NK-92 (cell line): Measurements from ENCODE around the gene LMNA.
"Not testable (repeated sequence)": the region's sequence is repeated elsewhere in the genome, so short reads cannot be mapped to it uniquely, and the experiment has no call there.

Source experiments
- DNase-seq: peaks from one replicate; lab custom pipeline; 2025; ENCODE audit not compliant: unreplicated experiment; lab: John Stamatoyannopoulos, UW

LMNA gene

DNA sequence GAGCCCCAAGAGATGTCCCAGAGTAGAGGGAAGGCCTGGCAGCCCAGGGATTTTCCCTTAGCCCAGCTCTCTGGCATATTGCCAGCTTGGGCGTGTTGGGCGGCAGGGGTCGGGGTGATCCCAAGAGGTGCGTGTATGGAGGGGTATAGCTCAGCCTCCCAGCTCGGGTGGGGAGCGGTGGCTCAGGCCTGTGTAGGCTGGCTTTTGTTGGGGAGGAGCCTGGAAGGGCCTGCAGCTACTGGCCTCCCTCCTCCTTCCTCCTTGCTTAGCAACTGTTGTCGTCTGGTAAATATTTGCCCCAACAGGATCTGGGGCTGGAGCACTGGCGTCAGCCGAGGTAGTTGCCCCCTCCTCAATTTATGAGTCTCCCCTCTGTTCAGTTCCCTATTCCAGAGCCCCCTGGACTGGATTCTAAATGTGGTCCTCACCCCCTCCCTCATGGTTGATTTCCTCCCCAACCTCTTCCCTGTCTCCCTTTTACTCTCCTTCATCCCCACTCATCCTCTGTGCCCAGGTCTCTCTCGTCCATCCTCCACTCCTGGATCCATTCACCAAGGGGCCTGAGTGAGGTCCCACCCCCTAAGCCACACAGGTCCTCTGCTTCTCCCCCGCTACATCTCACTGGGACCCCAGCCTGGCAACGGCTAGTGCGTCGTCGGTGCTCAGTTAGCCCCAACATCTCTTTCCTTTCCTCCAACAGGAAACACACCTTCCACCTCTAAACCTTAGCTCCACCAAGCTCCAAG lies 10.3 kb upstream of the LMNA start:
- no peak for DNase-seq

DNA sequence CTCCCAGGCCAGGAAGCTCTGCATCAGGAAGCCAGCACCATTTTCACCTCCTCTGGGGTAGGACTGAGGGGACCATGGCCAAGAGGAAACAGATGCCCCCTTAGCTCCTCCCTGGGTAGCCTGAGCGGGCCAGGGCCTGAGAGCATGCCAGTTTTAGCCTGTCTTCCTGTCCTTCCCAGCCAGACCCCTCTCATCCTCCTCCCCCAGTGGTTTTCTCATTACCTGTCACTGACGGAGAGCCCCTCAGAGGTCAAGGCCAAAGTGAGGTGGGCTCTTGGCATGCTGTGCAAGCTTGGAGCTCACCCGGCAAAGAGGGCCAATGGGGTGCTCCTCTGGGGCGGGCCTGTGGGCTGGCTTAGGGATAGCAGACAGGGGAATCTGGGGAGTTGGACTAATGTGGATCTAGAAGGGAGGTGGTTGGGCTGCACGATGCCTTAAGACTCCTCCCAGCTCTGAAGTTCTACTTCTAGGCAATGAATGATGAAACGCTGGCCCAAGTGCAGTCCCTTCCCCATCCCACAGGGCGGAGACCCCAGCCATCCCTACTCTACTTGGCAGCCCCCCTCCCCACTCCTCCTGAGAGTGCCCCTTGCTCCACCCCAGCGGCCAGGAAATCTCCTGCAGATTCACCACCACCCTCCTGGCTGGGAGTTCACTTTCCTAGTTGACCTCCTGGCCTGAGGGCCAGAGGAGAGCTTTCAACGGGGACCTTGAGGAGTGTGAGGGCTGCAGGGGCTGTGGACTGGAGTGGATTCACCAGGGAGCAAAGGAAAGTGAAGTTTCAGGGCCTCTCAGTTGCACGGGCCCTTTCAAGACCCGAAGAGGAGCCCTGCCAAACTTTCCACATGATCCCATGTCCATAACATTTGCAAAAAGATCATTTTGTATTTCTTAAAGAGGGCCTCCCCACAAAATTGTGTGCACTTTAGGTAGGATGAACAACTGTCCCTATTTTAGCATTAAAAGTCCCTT lies 9.4 kb upstream of the LMNA start:
- no peak for DNase-seq

DNA sequence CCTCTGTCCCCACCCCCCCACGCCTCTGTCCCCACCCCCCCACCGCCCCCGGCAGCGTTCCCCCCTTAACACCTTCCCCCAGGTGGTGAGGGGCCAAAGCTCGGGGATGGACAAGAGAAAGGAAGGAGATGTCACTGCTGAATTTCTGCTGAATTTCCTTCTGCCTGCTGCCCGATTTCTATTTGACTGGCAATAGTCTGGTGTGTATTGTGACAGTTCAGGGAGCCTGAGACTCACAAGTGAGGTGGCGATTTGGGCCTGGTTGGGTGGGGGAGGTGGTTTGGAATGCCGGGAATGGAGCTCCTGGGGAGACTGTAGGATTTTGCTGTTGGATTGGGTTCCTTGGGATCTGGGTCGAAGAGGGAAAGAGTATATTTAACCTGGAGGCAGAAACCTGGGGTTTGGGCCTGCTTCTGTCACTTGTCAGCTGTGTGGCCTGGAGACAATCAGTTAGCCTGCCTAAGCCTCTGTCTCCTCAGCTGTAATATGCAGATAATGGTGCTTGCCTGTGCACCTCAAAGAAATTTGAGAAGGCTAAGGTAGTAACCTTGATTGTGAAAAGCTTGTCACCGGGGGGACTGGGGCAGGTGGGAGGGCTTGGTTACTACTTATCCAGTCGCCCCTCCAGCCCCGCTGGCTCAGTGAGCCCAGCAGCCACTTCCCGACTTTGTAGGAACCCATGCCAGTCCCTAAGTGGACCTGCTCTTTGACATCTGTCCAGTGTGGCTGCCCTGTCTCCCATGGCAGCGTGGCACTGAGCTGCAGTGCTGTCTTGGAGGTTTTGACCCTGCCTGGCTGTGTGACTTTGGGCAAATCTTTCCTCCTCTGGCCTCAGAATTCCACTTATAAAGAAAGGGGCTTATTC lies 7.7 kb upstream of the LMNA start:
- DNase-seq: no peak

DNA sequence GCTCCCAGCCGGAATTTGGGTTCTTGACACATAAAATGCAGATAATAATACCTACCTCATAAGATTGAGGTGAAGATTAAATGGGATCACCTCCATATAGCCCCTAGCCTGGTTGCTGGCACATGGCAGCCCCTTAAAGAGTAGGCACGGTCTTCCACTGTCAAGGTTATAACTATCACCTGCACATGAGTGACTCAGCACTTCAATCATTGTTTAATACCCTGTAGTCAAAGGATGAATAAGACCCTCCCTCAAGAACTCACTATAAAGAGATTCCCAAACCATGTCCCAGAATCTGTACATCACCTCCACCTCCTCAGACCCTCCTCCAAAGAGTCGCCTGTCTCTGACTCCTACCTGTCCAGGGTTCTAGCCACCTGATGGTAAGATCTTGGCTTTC lies 6.5 kb upstream of the LMNA start:
- DNase-seq: no peak

DNA sequence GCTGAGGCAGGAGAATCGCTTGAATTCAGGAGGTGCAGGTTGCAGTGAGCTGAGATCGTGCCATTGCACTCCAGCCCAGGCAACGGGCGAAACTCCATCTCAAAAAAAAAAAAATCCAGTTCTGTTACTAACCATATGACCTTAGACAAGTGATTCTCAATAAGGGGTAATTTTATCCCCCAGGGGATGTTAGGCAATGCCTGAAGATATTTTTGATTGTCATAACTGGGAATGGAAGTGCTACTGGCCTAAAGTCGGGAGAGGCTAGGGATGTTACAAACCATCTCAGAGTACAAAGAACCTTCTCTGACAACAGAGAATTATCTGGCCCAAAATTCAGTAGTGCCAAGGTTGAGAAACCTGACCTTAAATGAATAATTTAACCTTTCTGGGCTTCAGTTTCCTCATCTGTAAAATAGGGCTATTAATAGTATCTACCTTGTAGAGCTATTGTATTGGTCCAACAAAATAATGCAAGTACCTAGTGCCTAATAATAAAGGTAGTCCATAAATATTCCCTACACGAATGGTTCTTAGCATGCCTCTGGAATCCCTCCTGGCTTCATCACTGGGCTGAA lies 5.8 kb upstream of the LMNA start:
- DNase-seq: no peak

DNA sequence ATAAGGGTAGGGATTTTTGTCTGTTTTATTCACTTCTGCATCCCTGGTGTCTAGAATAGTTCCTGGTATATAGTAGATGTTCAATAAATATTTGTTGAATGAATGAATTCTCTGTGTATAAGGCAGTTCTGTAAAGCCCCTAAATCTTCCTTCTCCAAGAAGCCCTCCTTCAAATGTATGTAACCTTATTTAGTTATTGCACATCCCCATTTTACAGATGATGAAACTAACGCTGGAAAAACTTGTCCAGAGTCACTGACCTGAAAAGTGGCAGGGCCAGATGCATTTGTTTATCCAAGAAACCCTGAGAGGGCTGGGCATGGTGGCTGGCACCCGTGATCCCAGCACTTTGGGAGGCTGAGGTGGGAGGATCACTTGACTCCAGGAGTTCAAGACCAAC lies 4.3 kb upstream of the LMNA start:
- no peak for DNase-seq

DNA sequence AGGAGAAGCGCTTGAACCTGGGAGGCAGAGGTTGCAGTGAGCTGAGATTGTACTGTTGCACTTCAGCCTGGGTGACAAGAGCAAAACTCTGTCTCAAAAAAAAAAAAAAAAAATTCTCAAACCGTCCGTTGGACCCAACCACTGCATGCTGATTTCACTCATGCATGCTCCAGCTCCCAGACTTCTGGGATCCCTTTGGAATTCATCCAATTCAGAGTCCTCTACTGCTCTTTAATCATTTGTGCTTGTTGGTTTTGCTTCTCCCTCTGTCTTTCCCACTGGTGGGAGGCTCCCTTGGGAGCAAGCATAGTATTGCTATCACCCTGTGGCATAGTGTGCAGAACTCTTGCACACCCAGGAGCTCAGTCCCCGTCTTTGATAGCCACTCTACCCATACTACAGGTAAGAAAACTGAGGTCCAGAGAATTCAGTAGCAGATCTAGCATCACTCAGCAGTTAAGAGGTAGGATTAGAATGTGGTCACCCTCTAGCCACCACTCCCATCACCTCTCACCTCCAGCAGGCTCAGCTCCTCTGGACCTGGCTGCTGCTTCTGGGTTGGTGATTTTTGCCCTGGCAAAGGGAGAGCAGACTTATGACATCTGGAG lies 3.1 kb upstream of the LMNA start:
- DNase-seq: no peak

DNA sequence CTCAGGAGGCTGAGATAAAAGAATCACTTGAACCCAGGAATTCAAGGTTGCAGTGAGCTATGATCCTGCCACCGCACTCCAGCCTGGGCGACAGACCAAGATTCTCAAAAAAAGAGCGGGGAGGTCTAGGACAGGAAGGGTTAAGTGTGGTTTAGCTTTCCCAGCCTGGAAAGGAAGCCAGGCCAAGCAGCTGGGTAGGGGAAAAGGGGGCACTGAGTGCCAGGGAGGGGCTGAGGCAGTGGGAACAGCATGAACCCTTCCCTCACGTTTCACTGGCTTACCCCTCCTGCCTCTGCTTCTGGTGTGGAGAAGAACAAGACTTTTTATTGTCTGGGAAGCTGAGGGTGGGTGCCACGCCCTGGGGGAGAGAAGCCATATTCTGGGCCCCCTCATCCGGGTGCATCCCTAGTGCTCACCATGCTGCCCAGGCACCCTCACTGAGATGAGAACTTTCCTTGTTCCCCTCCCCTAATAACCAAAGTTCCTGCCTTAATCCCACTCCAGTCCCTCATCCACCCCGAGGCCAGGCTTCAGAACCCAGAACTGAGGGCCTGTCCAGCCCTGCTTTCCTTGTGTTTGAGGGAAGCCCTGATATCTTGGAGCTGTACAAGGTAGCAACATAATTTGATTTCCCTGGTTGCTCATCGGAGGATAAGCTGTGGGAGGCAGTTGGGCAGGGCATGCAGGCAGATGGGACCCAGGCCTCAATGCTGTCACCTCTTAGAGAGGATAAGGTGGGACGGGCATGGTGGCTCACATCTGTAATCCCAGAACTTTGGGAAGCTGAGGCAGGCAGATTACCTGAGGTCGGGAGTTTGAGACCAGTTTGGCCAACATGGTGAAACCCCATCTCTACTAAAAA lies 2.0 kb upstream of the LMNA start:
- DNase-seq: no peak

DNA sequence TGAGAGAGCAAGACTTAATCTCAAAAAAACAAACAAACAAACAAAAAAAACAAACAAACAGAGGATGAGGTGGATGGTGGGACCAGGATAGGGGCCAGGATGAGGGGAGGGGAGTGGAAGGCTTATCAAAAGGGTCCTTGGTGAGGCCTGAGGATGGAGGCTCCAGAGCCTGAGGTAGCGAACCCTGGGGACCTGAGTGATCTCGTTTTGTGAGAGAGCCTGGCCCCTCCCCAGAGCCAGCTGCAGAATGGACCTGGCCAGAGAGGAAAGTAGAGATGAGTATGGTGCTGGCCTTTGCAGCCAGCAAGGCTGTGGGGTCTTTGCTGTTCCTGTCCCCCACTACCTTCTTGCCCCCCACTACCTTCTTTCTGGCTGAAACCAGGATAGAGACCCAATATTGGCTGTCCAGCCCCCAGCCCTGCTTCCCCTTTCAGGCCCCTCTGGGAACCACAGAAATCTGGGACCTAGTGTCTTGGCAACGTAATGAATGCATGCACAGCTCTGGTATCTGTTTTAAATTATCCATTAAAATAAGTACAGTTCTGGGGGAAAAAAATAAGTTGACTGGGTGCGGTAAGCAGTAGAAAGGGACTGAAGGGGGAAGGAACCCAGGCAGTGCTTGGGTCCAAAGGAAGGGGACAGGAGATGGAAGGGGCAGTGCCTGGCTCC lies 1.1 kb upstream of the LMNA start:
- no peak for DNase-seq

DNA sequence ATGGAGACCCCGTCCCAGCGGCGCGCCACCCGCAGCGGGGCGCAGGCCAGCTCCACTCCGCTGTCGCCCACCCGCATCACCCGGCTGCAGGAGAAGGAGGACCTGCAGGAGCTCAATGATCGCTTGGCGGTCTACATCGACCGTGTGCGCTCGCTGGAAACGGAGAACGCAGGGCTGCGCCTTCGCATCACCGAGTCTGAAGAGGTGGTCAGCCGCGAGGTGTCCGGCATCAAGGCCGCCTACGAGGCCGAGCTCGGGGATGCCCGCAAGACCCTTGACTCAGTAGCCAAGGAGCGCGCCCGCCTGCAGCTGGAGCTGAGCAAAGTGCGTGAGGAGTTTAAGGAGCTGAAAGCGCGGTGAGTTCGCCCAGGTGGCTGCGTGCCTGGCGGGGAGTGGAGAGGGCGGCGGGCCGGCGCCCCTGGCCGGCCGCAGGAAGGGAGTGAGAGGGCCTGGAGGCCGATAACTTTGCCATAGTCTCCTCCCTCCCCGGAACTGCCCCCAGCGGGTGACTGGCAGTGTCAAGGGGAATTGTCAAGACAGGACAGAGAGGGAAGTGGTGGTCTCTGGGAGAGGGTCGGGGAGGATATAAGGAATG lies 505 bp downstream of the LMNA start:
- DNase-seq: no peak

DNA sequence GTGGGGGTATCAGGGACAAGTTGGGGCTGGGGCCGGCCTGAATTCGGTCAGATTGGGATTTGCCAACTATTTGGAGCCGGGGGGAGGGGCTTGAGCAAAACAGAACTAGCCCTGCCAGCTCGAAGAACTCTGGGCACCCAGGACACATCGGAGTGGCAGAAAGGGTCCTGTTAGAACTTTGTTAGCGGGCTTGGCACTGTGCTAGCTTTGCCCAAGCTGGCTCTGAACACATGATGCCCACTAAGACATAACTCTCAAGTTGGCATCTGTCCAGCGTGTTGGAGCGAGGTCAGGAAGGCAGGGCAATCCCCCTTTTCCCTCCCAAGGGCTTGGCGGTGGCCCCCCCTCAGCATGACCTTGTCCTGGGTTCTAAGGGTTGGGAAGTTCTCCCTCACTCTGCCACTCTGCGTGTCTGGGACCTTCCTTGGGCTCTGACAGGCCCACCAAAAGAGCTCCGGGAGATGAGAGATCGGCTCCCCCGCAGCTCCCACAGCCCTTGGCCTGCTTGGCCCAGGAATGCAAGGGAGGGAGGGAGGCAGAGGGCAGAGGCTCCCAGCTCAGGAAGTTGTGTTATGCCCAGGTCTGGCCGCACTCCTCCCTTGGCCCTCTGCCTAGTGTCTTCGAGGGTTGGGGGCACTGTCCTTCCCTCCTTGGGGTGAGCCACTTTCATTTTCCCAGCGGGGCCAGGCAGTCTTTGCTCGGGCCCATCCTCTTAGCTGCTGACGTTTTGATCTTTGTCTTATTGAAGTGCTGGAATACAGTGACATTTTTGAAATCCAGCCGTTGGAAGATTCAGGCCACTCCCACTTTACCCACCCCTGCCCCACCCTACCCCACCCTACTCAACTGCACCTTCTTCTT lies 1.2 kb downstream of the LMNA start:
- no peak for DNase-seq

DNA sequence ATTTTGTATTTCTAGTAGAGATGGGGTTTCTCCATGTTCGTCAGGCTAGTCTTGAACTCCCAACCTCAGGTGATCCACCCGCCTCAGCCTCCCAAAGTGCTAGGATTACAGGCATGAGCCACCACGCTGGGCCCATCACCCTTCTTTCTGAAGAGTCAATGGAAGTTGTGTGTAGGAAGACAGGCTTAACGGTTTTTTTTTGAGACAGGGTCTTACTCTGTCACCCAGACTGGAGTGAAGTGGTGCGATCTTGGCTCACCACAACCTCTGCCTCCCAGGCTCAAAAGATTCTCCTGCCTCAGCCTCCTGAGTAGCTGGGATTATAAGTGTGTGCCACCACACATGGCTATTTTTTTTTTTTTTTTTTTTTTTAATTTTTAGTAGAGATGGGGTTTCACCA lies 2.2 kb downstream of the LMNA start:
- not testable (repeated sequence) for DNase-seq

DNA sequence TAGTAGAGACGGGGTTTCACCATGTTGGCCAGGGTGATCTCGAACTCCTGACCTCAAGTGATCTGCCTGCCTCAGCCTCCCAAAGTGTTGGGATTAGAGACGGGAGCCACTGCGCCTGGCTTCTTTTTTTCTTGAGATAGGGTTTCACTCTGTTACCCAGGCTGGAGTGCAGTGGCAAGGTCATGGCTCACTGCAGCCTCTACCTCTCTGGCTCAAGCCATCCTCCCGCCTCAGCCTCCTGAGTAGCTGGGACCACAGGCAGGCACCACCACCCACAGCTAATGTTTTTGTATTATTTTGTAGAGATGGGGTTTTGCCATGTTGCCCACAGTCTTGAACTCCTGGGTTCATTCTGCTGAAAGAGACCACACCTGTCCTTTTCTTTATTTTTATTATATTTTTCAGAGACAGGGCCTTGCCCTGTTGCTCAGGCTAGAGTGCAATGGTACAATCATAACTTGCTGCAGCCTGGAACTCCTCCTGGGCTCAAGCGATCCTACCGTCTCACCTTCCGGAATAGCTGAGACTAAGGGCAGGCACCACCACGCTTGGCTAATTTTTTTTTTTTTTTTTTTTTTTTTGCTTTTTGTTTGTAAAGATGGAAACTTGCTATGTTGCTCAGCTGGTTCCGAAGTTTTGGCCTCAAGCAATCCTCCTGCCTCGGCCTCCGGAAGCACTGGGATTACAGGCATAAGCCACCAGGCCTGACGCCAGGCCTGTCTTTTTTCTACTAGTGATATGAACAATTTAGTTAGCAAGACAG lies 3.1 kb downstream of the LMNA start:
- DNase-seq: no peak

DNA sequence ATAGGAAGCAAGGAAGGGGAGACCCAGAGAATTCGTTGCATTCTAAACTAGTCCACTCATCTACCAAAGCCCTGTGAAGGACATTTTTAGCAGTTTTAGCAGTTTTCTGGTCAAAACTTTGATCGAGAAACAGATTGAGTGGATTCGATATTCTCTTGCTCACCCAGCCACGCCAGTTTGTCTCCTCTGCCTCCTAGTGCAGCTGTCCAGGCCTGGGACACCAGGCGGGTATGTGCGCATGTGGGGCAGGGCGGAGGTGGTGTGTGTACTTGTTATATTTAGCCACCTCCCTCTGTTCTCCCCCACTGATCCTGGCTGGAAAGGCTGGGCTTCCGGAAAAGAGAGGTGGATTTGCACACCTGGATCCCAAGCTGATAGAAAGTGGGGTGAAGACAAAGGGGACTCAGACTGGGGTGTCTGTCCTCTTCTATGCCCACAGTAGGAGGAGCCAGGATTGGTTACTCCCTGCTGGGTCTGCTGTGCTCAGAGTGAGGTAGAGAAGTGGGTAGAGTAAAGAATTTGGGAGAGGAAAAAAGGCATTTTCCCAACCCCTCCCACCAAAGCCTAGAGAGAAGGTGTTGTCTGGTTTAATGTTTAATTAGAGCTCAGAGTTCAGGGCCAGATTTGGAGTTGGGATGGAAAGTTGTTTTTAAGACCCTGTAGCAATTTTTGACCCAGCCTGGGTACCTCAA lies 3.8 kb downstream of the LMNA start:
- no peak for DNase-seq

DNA sequence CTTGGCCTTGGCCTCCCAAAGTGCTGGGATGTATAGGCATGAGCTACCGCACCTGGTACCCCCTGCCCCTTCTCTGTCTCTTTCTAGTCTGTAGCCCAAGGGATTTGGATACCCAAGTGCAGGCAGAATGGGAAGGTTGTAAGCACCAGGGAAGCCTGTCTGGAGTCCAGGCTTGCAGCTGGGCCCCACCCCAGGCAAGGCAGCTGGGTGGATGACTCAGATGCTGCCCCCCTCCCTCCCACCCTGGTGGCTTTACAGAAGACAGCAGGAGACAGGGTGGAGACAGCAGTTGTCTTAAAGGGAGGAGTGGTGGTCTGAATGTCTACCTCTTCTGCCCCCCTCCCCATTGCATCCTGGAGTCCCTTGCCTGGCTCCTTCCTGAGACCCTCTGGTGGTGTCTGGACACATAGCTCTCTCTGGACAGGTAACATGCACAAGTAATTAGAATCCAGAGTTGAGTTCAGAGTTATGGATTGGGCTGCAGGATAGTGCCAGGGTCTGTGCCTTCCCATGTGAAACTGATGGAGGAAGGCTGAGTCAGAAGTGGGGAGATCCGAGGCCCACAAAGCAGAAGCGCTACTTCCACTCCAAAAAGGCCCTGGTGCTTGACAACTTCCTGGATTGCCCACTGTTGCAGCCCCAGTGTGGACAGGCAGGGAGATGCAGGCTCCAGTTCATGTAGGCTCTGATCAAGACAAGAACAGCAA lies 5.1 kb downstream of the LMNA start:
- no peak for DNase-seq

DNA sequence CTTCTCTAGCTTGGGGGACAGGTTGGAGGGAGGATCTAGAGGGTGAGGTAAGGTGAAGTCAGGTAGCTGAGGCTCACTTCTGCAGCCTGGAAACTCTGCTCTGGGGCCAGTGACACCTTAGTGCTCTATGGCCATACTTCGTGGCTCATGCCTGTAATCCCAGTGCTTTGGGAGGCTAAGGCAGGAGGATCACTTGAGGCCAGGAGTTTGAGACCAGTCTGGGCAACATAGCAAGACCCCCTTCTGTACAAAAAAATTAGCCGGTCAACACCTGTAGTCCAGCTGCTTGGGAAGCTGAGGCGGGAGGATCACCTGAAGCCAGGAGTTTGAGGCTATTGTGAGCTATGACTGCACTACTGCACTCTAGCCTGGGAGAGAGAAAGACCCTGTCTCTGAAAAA lies 5.8 kb downstream of the LMNA start:
- DNase-seq: no peak
